Thoracic aorta (tissue), 2 donors: ENCODE results near the gene GID4. TPM values are rescaled to one million over a fixed set of nuclear protein-coding genes. Genes with fewer than 3 reads are reported as not detected.

ENCODE experiments used
- ATAC-seq: fragments of 150-250 bp; one replicate; pipeline ENCODE4 v1.8.0; 2017; ENCODE audit warnings: low read depth; ENCODE audit not compliant: insufficient number of reproducible peaks, low FRiP score
- DNase-seq: peaks from one replicate; pipeline ENCODE4 v3.0.0-alpha.2; 2020; ENCODE audit warnings: low spot score
- H3K27ac ChIP-seq, 2 donors: fragments of 200-600 bp; sonication (generic); 1 replicate in 1 of 2; 2 replicates in 1 of 2; pipeline ENCODE4 v1.5.1; 2016; ENCODE audit warnings: mild to moderate bottlenecking in 2 of 2, moderate library complexity in 2 of 2
- H3K27me3 ChIP-seq: fragments of 200-600 bp; sonication (generic); replicated peaks from 2 replicates; pipeline ENCODE4 v1.6.0; 2016; ENCODE audit warnings: mild to moderate bottlenecking; ENCODE audit not compliant: insufficient read depth
- H3K36me3 ChIP-seq: fragments of 200-600 bp; sonication (generic); one replicate; pipeline ENCODE4 v1.5.1; 2016
- H3K4me1 ChIP-seq, 2 donors: fragments of 200-600 bp; sonication (generic); 1 replicate in 1 of 2; 2 replicates in 1 of 2; pipeline versions ENCODE4 v1.5.1 to v1.6.0; 2016; ENCODE audit warnings: low read depth in 2 of 2, mild to moderate bottlenecking in 1 of 2; ENCODE audit not compliant: control insufficient read depth in 1 of 2
- H3K4me3 ChIP-seq: fragments of 200-600 bp; sonication (generic); 2 replicates; pipeline ENCODE4 v1.5.1; 2016; ENCODE audit warnings: mild to moderate bottlenecking
- H3K9me3 ChIP-seq: fragments of 200-600 bp; sonication (generic); 2 replicates; pipeline ENCODE4 v1.5.1; 2016
- CTCF ChIP-seq: fragments of 200-600 bp; sonication (generic); IDR thresholded peaks from one replicate; pipeline ENCODE4 v1.5.1; 2019; ENCODE audit warnings: antibody characterized with exemption
- total RNA-seq, 2 donors: library from RNA; depleted of rRNA; stranded (reverse); fragments of >200 nt; gene quantifications; one replicate each; pipeline versions ENCODE4 v1.1.0 to v1.2.3, GENCODE V29; 2016

The GID4 gene
- total RNA-seq, 2 donors from 2014 or later: 13.5 to 16.4 TPM

- H3K9me3 ChIP-seq: no peaks in the 10 kb centered on the region
- no peak for TF ChIP-seq CTCF
These were observed 17.8 kb upstream of the GID4 start for GRCh38 chr17:18021372-18021771.

GRCh38 chr17:18025241-18025944, 13.8 kb upstream of the GID4 start:
- ATAC-seq (no peak), DNase-seq (no peak)
- H3K27me3 ChIP-seq: no peaks in the 10 kb centered on the region
- no peaks in the 10 kb centered on the region for H3K9me3 ChIP-seq
- no peak overlapping the region for H3K4me3 ChIP-seq
- H3K36me3 ChIP-seq: peaks cover 4% of the 10 kb centered on the region
- TF ChIP-seq CTCF: no peak
- H3K27ac ChIP-seq: no peak overlapping the region
- no peaks in the 10 kb centered on the region for H3K4me1 ChIP-seq

More at GRCh38 chr17:18021372-18021771, 17.8 kb upstream of the GID4 start:
- peaks cover 10% of the 10 kb centered on the region for H3K36me3 ChIP-seq
- ATAC-seq (no peak), DNase-seq (no peak)
- peaks cover 0 to 4% of the 10 kb centered on the region in 2 donors for H3K4me1 ChIP-seq
- no peaks in the 10 kb centered on the region for H3K27me3 ChIP-seq
- H3K4me3 ChIP-seq: no peak overlapping the region
- H3K27ac ChIP-seq: no peak overlapping the region

GRCh38 chr17:18025945-18026776, 13.0 kb upstream of the GID4 start:
- no peaks in the 10 kb centered on the region for H3K4me1 ChIP-seq
- peaks cover 4% of the 10 kb centered on the region for H3K36me3 ChIP-seq
- H3K4me3 ChIP-seq: no peak overlapping the region
- H3K9me3 ChIP-seq: no peaks in the 10 kb centered on the region
- no peak for TF ChIP-seq CTCF
- H3K27ac ChIP-seq: no peak overlapping the region
- H3K27me3 ChIP-seq: no peaks in the 10 kb centered on the region
- ATAC-seq (no peak), DNase-seq (no peak)

GRCh38 chr17:18027280-18027679, 11.9 kb upstream of the GID4 start:
- H3K4me3 ChIP-seq: no peak overlapping the region
- no peaks in the 10 kb centered on the region for H3K27me3 ChIP-seq
- TF ChIP-seq CTCF: no peak
- H3K4me1 ChIP-seq: no peaks in the 10 kb centered on the region
- peaks cover 4% of the 10 kb centered on the region for H3K36me3 ChIP-seq
- no peak overlapping the region for H3K27ac ChIP-seq
- H3K9me3 ChIP-seq: no peaks in the 10 kb centered on the region
- no peak for ATAC-seq
- no peak for DNase-seq

GRCh38 chr17:18028114-18028951, 10.9 kb upstream of the GID4 start:
- peaks cover 4% of the 10 kb centered on the region for H3K36me3 ChIP-seq
- no peak overlapping the region for H3K27ac ChIP-seq
- no peaks in the 10 kb centered on the region for H3K4me1 ChIP-seq
- ATAC-seq (no peak), DNase-seq (no peak)
- no peak for TF ChIP-seq CTCF
- H3K4me3 ChIP-seq: no peak overlapping the region
- no peaks in the 10 kb centered on the region for H3K9me3 ChIP-seq
- no peaks in the 10 kb centered on the region for H3K27me3 ChIP-seq
